GM12878 (cell line): ENCODE results near the gene SP100. TPM values are rescaled to one million over a fixed set of nuclear protein-coding genes. Genes with fewer than 3 reads are reported as not detected.
A peak's percentile ranks its signal among the peaks of the same experiment; 100 is the strongest.

Source experiments
- ATF2 ChIP-seq: IDR thresholded peaks from 2 replicates; pipeline ENCODE4 v1.6.1; 2012; ENCODE audit warnings: low read length, inconsistent platforms
- BCL3 ChIP-seq: IDR thresholded peaks from 2 replicates; pipeline ENCODE4 v1.6.1; 2011; ENCODE audit warnings: borderline replicate concordance, low read depth, mild to moderate bottlenecking, moderate library complexity, low read length; ENCODE audit not compliant: insufficient read depth, poor library complexity, severe bottlenecking
- CREM ChIP-seq: IDR thresholded peaks from 2 replicates; pipeline ENCODE4 v1.6.1; 2014; ENCODE audit warnings: antibody characterized with exemption, low read depth
- E2F4 ChIP-seq: IDR thresholded peaks from 2 replicates; pipeline ENCODE4 v1.6.1; 2012; ENCODE audit warnings: low read depth, low read length, improper control_type of control experiment
- ESRRA ChIP-seq: IDR thresholded peaks from 2 replicates; pipeline ENCODE4 v1.6.1; 2012; ENCODE audit warnings: mild to moderate bottlenecking, low read length, improper control_type of control experiment
- IRF5 ChIP-seq: fragments of 450-650 bp; IDR thresholded peaks from 2 replicates; pipeline ENCODE4 v1.6.1; 2017; ENCODE audit warnings: borderline replicate concordance
- JUNB ChIP-seq: IDR thresholded peaks from 2 replicates; pipeline ENCODE4 v1.6.1; 2016; ENCODE audit warnings: antibody characterized with exemption, mild to moderate bottlenecking
- MEF2A ChIP-seq: IDR thresholded peaks from 2 replicates; pipeline ENCODE4 v1.6.1; 2011; ENCODE audit warnings: low read depth, mild to moderate bottlenecking, low read length, moderate library complexity; ENCODE audit not compliant: insufficient read depth
- MEF2B ChIP-seq: fragments of 450-650 bp; IDR thresholded peaks from 2 replicates; pipeline ENCODE4 v1.6.1; 2018; ENCODE audit warnings: mild to moderate bottlenecking, moderate library complexity; ENCODE audit not compliant: partially characterized antibody, poor library complexity, severe bottlenecking
- MTA2 ChIP-seq: fragments of 450-650 bp; IDR thresholded peaks from 2 replicates; pipeline ENCODE4 v1.6.1; 2016; ENCODE audit warnings: low read depth, mild to moderate bottlenecking, moderate library complexity
- NFIC ChIP-seq: IDR thresholded peaks from 2 replicates; pipeline ENCODE4 v1.6.1; 2012; ENCODE audit warnings: low read depth, mild to moderate bottlenecking, inconsistent platforms, low read length, moderate library complexity
- RCOR1 ChIP-seq: conservative IDR thresholded peaks from 2 replicates; pipeline ENCODE4 v1.6.1; 2012; ENCODE audit warnings: low read depth, low read length, improper control_type of control experiment
- RUNX3 ChIP-seq: IDR thresholded peaks from 2 replicates; pipeline ENCODE4 v1.6.1; 2012; ENCODE audit warnings: low read length, inconsistent platforms
- SIN3A ChIP-seq: IDR thresholded peaks from 2 replicates; pipeline ENCODE4 v1.6.1; 2012; ENCODE audit warnings: low read depth, low read length, improper control_type of control experiment
- SREBF1 ChIP-seq: IDR thresholded peaks from 2 replicates; pipeline ENCODE4 v1.6.1; 2012; ENCODE audit warnings: mild to moderate bottlenecking, low read length
- TAF1 ChIP-seq: IDR thresholded peaks from 2 replicates; pipeline ENCODE4 v1.6.1; 2011; ENCODE audit warnings: mild to moderate bottlenecking, low read depth, low read length, borderline replicate concordance
- TCF3 ChIP-seq: IDR thresholded peaks from 2 replicates; pipeline ENCODE4 v1.6.1; 2012; ENCODE audit warnings: low read depth, mild to moderate bottlenecking, low read length, borderline replicate concordance; ENCODE audit not compliant: insufficient read depth
- USF1 ChIP-seq: IDR thresholded peaks from 2 replicates; pipeline ENCODE4 v1.6.1; 2011; ENCODE audit warnings: borderline replicate concordance, low read depth, mild to moderate bottlenecking, moderate library complexity, mixed read lengths, low read length; ENCODE audit not compliant: insufficient read depth; ENCODE audit errors: extremely low read length
- ZNF217 ChIP-seq: fragments of 450-650 bp; IDR thresholded peaks from 2 replicates; pipeline ENCODE4 v1.6.1; 2017; ENCODE audit warnings: antibody characterized with exemption, mild to moderate bottlenecking
- polyA plus RNA-seq, 11 experiments: library from polyadenylated mRNA; depleted of rRNA in 4 of 11; unstranded in 6 of 11; stranded (reverse) in 5 of 11; fragments of >200 nt; fragmentation: Nextera tagmentation in 4 of 11; fragmentation: Illumina TruSeq in 1 of 11; extraction: Ambion mirVana in 4 of 11; extraction: Trizol in 1 of 11; gene quantifications; 1 replicate in 1 of 11; 2 replicates in 10 of 11; pipeline versions ENCODE4 v1.2.1 to v1.2.3, GENCODE V29; 2011 to 2016; ENCODE audit warnings: inconsistent platforms in 2 of 11, missing spikeins in 2 of 11, low read depth in 1 of 11
- total RNA-seq, 4 experiments: library from RNA; depleted of rRNA in 3 of 4; stranded (reverse); fragments of >200 nt in 3 of 4; fragmentation: Illumina TruSeq in 1 of 4; extraction: Trizol in 1 of 4; gene quantifications; 2 replicates each; pipeline versions ENCODE4 v1.2.1 to v1.2.3, GENCODE V29; 2013 to 2021
- TF ChIP-seq, protein P1 (sequence below): IDR thresholded peaks from 2 replicates; pipeline ENCODE4 v1.6.1; 2011; ENCODE audit warnings: low read depth, mild to moderate bottlenecking, low read length, moderate library complexity, borderline replicate concordance; ENCODE audit errors: extremely low read depth
- TF ChIP-seq, protein P2 (sequence below): IDR thresholded peaks from 2 replicates; pipeline ENCODE4 v1.6.1; 2011; ENCODE audit warnings: low read depth, low read length, improper control_type of control experiment, borderline replicate concordance

SP100 gene
- total and polyA plus RNA-seq, 10 of the 15 experiments (the other 5 are each of a cell fraction or from before 2014, with no cell fraction given) = 109 to 239 (median 180) TPM

GRCh38 chr2:230589497-230590015, 173.6 kb downstream of the SP100 start (continued):
- peak; percentile 90 for TF ChIP-seq BCL3
- TF ChIP-seq TCF3 = no peak; the same call in 1 of the 2 replicates
- TF ChIP-seq ATF2 = peak; percentile 98
- TF ChIP-seq, protein P1, sequence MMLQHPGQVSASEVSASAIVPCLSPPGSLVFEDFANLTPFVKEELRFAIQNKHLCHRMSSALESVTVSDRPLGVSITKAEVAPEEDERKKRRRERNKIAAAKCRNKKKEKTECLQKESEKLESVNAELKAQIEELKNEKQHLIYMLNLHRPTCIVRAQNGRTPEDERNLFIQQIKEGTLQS = no peak
- TF ChIP-seq MTA2 = peak; percentile 97
- peak; percentile 86; the same call in 1 of the 2 replicates for TF ChIP-seq MEF2A
- TF ChIP-seq IRF5 = no peak
- no peak for TF ChIP-seq ESRRA
- peak; percentile 91 for TF ChIP-seq RCOR1
- peak; percentile 96 for TF ChIP-seq MEF2B
- no peak for TF ChIP-seq SREBF1
- no peak for TF ChIP-seq E2F4
- peak; percentile 98 for TF ChIP-seq JUNB
- TF ChIP-seq CREM = peak; percentile 88
- no peak for TF ChIP-seq SIN3A
- TF ChIP-seq, protein P2, sequence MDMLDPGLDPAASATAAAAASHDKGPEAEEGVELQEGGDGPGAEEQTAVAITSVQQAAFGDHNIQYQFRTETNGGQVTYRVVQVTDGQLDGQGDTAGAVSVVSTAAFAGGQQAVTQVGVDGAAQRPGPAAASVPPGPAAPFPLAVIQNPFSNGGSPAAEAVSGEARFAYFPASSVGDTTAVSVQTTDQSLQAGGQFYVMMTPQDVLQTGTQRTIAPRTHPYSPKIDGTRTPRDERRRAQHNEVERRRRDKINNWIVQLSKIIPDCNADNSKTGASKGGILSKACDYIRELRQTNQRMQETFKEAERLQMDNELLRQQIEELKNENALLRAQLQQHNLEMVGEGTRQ = no peak
- peak; percentile 93 for TF ChIP-seq ZNF217
- TF ChIP-seq TAF1 = peak; percentile 87; the same call in 1 of the 2 replicates
- peak; percentile 97 for TF ChIP-seq NFIC
- TF ChIP-seq RUNX3 = peak; percentile 91
- TF ChIP-seq USF1 = no peak
